WTC11 (cell line): ENCODE measurements around the gene LRRFIP1. TPM values are rescaled to one million over a fixed set of nuclear protein-coding genes. Genes with fewer than 3 reads are reported as not detected.

Source experiments
- ATAC-seq: fragments of 200-7000 bp; cut with Tn5 transposase; 2 replicates; pipeline ENCODE4 v1.10.0; 2021; ENCODE audit warnings: mild to moderate bottlenecking, moderate library complexity
- CTCF ChIA-PET: fragments of 300-600 bp; sonication (Branson Sonifier 250); formaldehyde crosslinking; loops from one replicate; lab custom pipeline; 2021; ENCODE audit warnings: antibody characterized with exemption; lab: Charles Lee
- POLR2A ChIA-PET: fragments of 350-600 bp; sonication (Branson Sonifier 250); formaldehyde crosslinking; loops from one replicate; lab custom pipeline; 2021; ENCODE audit warnings: antibody characterized with exemption; lab: Charles Lee
- DNase-seq: peaks from one replicate; pipeline ENCODE4 v3.0.0; 2021; ENCODE audit warnings: low spot score
- H3K27ac Mint-ChIP-seq: 2 replicates; pipeline ENCODE4 v1.8.0; 2021; ENCODE audit warnings: mixed read lengths
- H3K27me3 Mint-ChIP-seq: 2 replicates; pipeline ENCODE4 v1.8.0; 2021; ENCODE audit warnings: low read depth, mild to moderate bottlenecking, moderate library complexity, mixed read lengths
- H3K36me3 Mint-ChIP-seq: 2 replicates; pipeline ENCODE4 v1.8.0; 2021; ENCODE audit warnings: mixed read lengths
- H3K4me1 Mint-ChIP-seq: 2 replicates; pipeline ENCODE4 v1.8.0; 2022; ENCODE audit warnings: mixed read lengths
- H3K4me3 Mint-ChIP-seq: 2 replicates; pipeline ENCODE4 v1.8.0; 2021; ENCODE audit warnings: mild to moderate bottlenecking, moderate library complexity, mixed read lengths
- H3K9me3 Mint-ChIP-seq: 2 replicates; pipeline ENCODE4 v1.8.0; 2021; ENCODE audit warnings: mixed read lengths
- CREM ChIP-seq: sonication (generic); formaldehyde crosslinking; IDR thresholded peaks from 2 replicates; pipeline ENCODE4 v1.8.1; 2022; ENCODE audit warnings: mild to moderate bottlenecking, missing genetic modification reagents, moderate library complexity
- MYBL2 ChIP-seq: sonication (generic); formaldehyde crosslinking; IDR thresholded peaks from 2 replicates; pipeline ENCODE4 v1.8.1; 2023; ENCODE audit warnings: mild to moderate bottlenecking, moderate library complexity, missing genetic modification reagents
- TP53 ChIP-seq: sonication (generic); formaldehyde crosslinking; IDR thresholded peaks from 2 replicates; pipeline ENCODE4 v1.8.1; 2023; ENCODE audit warnings: mild to moderate bottlenecking, missing genetic modification reagents
- ZNF532 ChIP-seq: fragments of 250-450 bp; sonication (Bioruptor Pico); IDR thresholded peaks from 2 replicates; pipeline ENCODE4 v1.9.0; 2021; ENCODE audit warnings: mild to moderate bottlenecking, borderline replicate concordance
- total RNA-seq: library from RNA; stranded (reverse); gene quantifications from 3 replicates; pipeline ENCODE4 v1.2.3, GENCODE V29; 2021
- TF ChIP-seq, protein P1 (sequence below): sonication (generic); formaldehyde crosslinking; IDR thresholded peaks from 2 replicates; pipeline ENCODE4 v1.8.1; 2023; ENCODE audit warnings: mild to moderate bottlenecking, missing genetic modification reagents, borderline replicate concordance
- TF ChIP-seq, protein P2 (sequence below): sonication (generic); formaldehyde crosslinking; IDR thresholded peaks from 2 replicates; pipeline ENCODE4 v1.8.0; 2022; ENCODE audit warnings: mild to moderate bottlenecking, missing genetic modification reagents
- TF ChIP-seq, protein P3 (sequence below): fragments of 200-600 bp; IDR thresholded peaks from 2 replicates; pipeline ENCODE4 v1.8.0; 2022; ENCODE audit warnings: antibody characterized with exemption
- TF ChIP-seq, protein P4 (sequence below): sonication (generic); formaldehyde crosslinking; IDR thresholded peaks from 2 replicates; pipeline ENCODE4 v1.8.0; 2023; ENCODE audit warnings: mild to moderate bottlenecking, missing genetic modification reagents

LRRFIP1 gene
- total RNA-seq, 1 experiment from 2014 or later: 88.4 TPM

- TF ChIP-seq, protein P1, sequence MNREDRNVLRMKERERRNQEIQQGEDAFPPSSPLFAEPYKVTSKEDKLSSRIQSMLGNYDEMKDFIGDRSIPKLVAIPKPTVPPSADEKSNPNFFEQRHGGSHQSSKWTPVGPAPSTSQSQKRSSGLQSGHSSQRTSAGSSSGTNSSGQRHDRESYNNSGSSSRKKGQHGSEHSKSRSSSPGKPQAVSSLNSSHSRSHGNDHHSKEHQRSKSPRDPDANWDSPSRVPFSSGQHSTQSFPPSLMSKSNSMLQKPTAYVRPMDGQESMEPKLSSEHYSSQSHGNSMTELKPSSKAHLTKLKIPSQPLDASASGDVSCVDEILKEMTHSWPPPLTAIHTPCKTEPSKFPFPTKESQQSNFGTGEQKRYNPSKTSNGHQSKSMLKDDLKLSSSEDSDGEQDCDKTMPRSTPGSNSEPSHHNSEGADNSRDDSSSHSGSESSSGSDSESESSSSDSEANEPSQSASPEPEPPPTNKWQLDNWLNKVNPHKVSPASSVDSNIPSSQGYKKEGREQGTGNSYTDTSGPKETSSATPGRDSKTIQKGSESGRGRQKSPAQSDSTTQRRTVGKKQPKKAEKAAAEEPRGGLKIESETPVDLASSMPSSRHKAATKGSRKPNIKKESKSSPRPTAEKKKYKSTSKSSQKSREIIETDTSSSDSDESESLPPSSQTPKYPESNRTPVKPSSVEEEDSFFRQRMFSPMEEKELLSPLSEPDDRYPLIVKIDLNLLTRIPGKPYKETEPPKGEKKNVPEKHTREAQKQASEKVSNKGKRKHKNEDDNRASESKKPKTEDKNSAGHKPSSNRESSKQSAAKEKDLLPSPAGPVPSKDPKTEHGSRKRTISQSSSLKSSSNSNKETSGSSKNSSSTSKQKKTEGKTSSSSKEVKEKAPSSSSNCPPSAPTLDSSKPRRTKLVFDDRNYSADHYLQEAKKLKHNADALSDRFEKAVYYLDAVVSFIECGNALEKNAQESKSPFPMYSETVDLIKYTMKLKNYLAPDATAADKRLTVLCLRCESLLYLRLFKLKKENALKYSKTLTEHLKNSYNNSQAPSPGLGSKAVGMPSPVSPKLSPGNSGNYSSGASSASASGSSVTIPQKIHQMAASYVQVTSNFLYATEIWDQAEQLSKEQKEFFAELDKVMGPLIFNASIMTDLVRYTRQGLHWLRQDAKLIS (CRISPR knock-in tag): no peak
- TF ChIP-seq, protein P2, sequence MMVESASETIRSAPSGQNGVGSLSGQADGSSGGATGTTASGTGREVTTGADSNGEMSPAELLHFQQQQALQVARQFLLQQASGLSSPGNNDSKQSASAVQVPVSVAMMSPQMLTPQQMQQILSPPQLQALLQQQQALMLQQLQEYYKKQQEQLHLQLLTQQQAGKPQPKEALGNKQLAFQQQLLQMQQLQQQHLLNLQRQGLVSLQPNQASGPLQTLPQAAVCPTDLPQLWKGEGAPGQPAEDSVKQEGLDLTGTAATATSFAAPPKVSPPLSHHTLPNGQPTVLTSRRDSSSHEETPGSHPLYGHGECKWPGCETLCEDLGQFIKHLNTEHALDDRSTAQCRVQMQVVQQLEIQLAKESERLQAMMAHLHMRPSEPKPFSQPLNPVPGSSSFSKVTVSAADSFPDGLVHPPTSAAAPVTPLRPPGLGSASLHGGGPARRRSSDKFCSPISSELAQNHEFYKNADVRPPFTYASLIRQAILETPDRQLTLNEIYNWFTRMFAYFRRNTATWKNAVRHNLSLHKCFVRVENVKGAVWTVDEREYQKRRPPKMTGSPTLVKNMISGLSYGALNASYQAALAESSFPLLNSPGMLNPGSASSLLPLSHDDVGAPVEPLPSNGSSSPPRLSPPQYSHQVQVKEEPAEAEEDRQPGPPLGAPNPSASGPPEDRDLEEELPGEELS (CRISPR knock-in tag): no peak
Observed at GRCh38 chr2:237738255-237738654, 110.9 kb downstream of the LRRFIP1 start (continued).

DNA sequence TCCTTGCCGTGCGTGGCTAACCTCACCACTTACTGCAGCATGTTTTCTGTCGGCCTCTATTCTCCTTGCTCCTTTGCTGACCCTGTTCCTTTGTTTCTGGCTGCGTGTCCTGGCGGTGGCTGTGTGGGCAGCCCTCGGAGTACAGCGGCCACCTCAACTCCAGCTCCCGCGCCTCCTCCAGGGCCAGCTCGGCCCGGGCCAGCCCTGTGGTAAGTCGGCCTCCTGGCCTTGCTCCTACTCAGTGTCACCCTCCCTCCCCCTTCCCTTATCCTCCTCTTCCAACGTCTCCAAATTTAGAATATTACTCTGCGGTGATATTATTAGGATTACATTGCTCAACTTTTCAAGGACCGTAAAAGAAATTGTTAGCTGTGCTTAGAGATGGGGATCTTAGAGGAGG is 111.7 kb downstream of the LRRFIP1 start:
- H3K4me3 Mint-ChIP-seq: no peak overlapping the region
- ATAC-seq (peak; percentile 52), DNase-seq (no peak)
- no peaks in the 10 kb centered on the region for H3K27me3 Mint-ChIP-seq
- ChIA-PET POLR2A (no interaction called here), CTCF (interaction anchor here (0.6 to 1.4 kb wide), 3 partner anchors 64 to 457 kb away, joined by 3 to 5 read pairs (median 3); no protein-coding TSS in a partner anchor)
- peak overlapping the region; percentile 70 for H3K27ac Mint-ChIP-seq
- H3K9me3 Mint-ChIP-seq: no peaks in the 10 kb centered on the region
- H3K36me3 Mint-ChIP-seq: peaks cover 15% of the 10 kb centered on the region
- H3K4me1 Mint-ChIP-seq: peaks cover 66% of the 10 kb centered on the region
- TF ChIP-seq, protein P3, sequence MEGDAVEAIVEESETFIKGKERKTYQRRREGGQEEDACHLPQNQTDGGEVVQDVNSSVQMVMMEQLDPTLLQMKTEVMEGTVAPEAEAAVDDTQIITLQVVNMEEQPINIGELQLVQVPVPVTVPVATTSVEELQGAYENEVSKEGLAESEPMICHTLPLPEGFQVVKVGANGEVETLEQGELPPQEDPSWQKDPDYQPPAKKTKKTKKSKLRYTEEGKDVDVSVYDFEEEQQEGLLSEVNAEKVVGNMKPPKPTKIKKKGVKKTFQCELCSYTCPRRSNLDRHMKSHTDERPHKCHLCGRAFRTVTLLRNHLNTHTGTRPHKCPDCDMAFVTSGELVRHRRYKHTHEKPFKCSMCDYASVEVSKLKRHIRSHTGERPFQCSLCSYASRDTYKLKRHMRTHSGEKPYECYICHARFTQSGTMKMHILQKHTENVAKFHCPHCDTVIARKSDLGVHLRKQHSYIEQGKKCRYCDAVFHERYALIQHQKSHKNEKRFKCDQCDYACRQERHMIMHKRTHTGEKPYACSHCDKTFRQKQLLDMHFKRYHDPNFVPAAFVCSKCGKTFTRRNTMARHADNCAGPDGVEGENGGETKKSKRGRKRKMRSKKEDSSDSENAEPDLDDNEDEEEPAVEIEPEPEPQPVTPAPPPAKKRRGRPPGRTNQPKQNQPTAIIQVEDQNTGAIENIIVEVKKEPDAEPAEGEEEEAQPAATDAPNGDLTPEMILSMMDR: no peak
- TF ChIP-seq CREM (CRISPR knock-in tag): no peak
- no peak for TF ChIP-seq MYBL2 (CRISPR knock-in tag)
- TF ChIP-seq, protein P4, sequence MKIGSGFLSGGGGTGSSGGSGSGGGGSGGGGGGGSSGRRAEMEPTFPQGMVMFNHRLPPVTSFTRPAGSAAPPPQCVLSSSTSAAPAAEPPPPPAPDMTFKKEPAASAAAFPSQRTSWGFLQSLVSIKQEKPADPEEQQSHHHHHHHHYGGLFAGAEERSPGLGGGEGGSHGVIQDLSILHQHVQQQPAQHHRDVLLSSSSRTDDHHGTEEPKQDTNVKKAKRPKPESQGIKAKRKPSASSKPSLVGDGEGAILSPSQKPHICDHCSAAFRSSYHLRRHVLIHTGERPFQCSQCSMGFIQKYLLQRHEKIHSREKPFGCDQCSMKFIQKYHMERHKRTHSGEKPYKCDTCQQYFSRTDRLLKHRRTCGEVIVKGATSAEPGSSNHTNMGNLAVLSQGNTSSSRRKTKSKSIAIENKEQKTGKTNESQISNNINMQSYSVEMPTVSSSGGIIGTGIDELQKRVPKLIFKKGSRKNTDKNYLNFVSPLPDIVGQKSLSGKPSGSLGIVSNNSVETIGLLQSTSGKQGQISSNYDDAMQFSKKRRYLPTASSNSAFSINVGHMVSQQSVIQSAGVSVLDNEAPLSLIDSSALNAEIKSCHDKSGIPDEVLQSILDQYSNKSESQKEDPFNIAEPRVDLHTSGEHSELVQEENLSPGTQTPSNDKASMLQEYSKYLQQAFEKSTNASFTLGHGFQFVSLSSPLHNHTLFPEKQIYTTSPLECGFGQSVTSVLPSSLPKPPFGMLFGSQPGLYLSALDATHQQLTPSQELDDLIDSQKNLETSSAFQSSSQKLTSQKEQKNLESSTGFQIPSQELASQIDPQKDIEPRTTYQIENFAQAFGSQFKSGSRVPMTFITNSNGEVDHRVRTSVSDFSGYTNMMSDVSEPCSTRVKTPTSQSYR (CRISPR knock-in tag): no peak
- TF ChIP-seq TP53: no peak
- TF ChIP-seq ZNF532: no peak
